A549 (cell line): ENCODE measurements around the gene NRIP1. TPM values are rescaled to one million over a fixed set of nuclear protein-coding genes. Genes with fewer than 3 reads are reported as not detected.

ENCODE experiments used
- ATAC-seq, 2 experiments: fragments of 200-7000 bp in 1 of 2; fragments of >200 bp in 1 of 2; cut with Nextera tagmentation in 1 of 2; cut with Tn5 transposase in 1 of 2; 3 replicates each; pipeline versions ENCODE4 v1.8.0 to v1.9.1; 2018 to 2020; ENCODE audit warnings: mild to moderate bottlenecking in 1 of 2, moderate library complexity in 1 of 2
- CTCF ChIA-PET: fragments of 300-600 bp; sonication (Branson Sonifier 250); formaldehyde crosslinking; extraction: SDS; loops from one replicate; lab custom pipeline; 2021; ENCODE audit warnings: antibody characterized with exemption, inconsistent platforms; lab: Yijun Ruan, JAX
- POLR2A ChIA-PET: fragments of 350-600 bp; formaldehyde crosslinking; extraction: SDS; loops from one replicate; lab custom pipeline; 2021; ENCODE audit warnings: antibody characterized with exemption, inconsistent platforms; lab: Yijun Ruan, JAX
- DNase-seq, 2 experiments: peaks; one replicate each; pipeline versions ENCODE4 v3.0.0 to v3.0.0-alpha.2; 2011 to 2016; ENCODE audit warnings: low read depth in 1 of 2, low spot score in 1 of 2
- FAIRE-seq: peaks from 2 replicates; lab custom pipeline; 2011; peaks lifted over from hg19 to GRCh38; lab: Jason Lieb, UNC
- H3K27ac ChIP-seq, 2 experiments: fragments of >200 bp; sonication (Bioruptor Twin); formaldehyde crosslinking; 3 replicates each; pipeline ENCODE4 v1.5.1; 2016 to 2017
- H3K4me1 ChIP-seq: fragments of >200 bp; sonication (Bioruptor Twin); formaldehyde crosslinking; 3 replicates; pipeline ENCODE4 v1.6.1; 2016
- H3K4me2 ChIP-seq: fragments of >200 bp; sonication (Bioruptor Twin); formaldehyde crosslinking; 3 replicates; pipeline ENCODE4 v1.6.1; 2016
- H3K4me3 ChIP-seq: fragments of >200 bp; sonication (Bioruptor Twin); formaldehyde crosslinking; 3 replicates; pipeline ENCODE4 v1.5.1; 2016
- H3K9me3 ChIP-seq: fragments of >200 bp; sonication (Bioruptor Twin); formaldehyde crosslinking; 3 replicates; pipeline ENCODE4 v1.6.1; 2016
- BHLHE40 ChIP-seq: IDR thresholded peaks from 2 replicates; pipeline ENCODE4 v1.6.1; 2012; ENCODE audit warnings: low read depth, low read length, inconsistent platforms
- CBX8 ChIP-seq: fragments of 200-600 bp; sonication (generic); IDR thresholded peaks from 2 replicates; pipeline ENCODE4 v1.6.1; 2016
- CEBPB ChIP-seq, 2 experiments: fragments of >200 bp in 1 of 2; sonication (Bioruptor Twin) in 1 of 2; formaldehyde crosslinking in 1 of 2; IDR thresholded peaks; 2 replicates each; pipeline ENCODE4 v1.6.1; 2012 to 2016
- CHD2 ChIP-seq: fragments of 150-350 bp; IDR thresholded peaks from 2 replicates; pipeline ENCODE4 v1.6.1; 2014; ENCODE audit warnings: low read length; ENCODE audit not compliant: partially characterized antibody
- CHD4 ChIP-seq: fragments of 200-600 bp; sonication (generic); IDR thresholded peaks from 2 replicates; pipeline ENCODE4 v1.6.1; 2016; ENCODE audit warnings: antibody characterized with exemption, mild to moderate bottlenecking, borderline replicate concordance
- CTCF ChIP-seq: fragments of >200 bp; sonication (Bioruptor Twin); formaldehyde crosslinking; IDR thresholded peaks from 3 replicates; pipeline ENCODE4 v1.5.1; 2016
- E2F6 ChIP-seq: IDR thresholded peaks from 2 replicates; pipeline ENCODE4 v1.6.1; 2012; ENCODE audit warnings: low read depth, borderline replicate concordance
- EHF ChIP-seq: fragments of 250-450 bp; sonication (Bioruptor Pico); IDR thresholded peaks from 2 replicates; pipeline ENCODE4 v1.5.0; 2020; ENCODE audit warnings: mild to moderate bottlenecking
- EHMT2 ChIP-seq: fragments of 200-600 bp; sonication (generic); IDR thresholded peaks from 2 replicates; pipeline ENCODE4 v1.6.1; 2016; ENCODE audit warnings: antibody characterized with exemption, low read depth, mild to moderate bottlenecking, moderate library complexity
- EP300 ChIP-seq, 2 experiments: fragments of >200 bp; sonication (Bioruptor Twin); formaldehyde crosslinking; IDR thresholded peaks; 2 replicates in 1 of 2; 3 replicates in 1 of 2; pipeline ENCODE4 v1.6.1; 2016 to 2017
- FOSB ChIP-seq: fragments of 250-450 bp; sonication (Bioruptor Pico); IDR thresholded peaks from 2 replicates; pipeline ENCODE4 v1.5.0; 2020; ENCODE audit warnings: mild to moderate bottlenecking, moderate library complexity
- FOXS1 ChIP-seq: fragments of 250-450 bp; sonication (Bioruptor Pico); IDR thresholded peaks from 2 replicates; pipeline ENCODE4 v1.5.0; 2020; ENCODE audit warnings: mild to moderate bottlenecking, moderate library complexity
- GATA3 ChIP-seq: IDR thresholded peaks from 2 replicates; pipeline ENCODE4 v1.6.1; 2012; ENCODE audit warnings: borderline replicate concordance
- HDAC2 ChIP-seq: fragments of 200-600 bp; sonication (generic); IDR thresholded peaks from 2 replicates; pipeline ENCODE4 v1.6.1; 2016
- HMGXB4 ChIP-seq: fragments of 250-450 bp; sonication (Bioruptor Pico); IDR thresholded peaks from 2 replicates; pipeline ENCODE4 v1.5.0; 2021; ENCODE audit warnings: mild to moderate bottlenecking, moderate library complexity, borderline replicate concordance
- HOXA7 ChIP-seq: fragments of 250-450 bp; sonication (Bioruptor Pico); IDR thresholded peaks from 2 replicates; pipeline ENCODE4 v1.5.0; 2020; ENCODE audit warnings: mild to moderate bottlenecking, moderate library complexity
- HOXB5 ChIP-seq: fragments of 250-450 bp; sonication (Bioruptor Pico); IDR thresholded peaks from 2 replicates; pipeline ENCODE4 v1.5.0; 2020; ENCODE audit warnings: mild to moderate bottlenecking, moderate library complexity
- JUN ChIP-seq, 2 experiments: fragments of >200 bp; sonication (Bioruptor Twin); formaldehyde crosslinking; IDR thresholded peaks; 2 replicates in 1 of 2; 3 replicates in 1 of 2; pipeline ENCODE4 v1.6.1; 2016 to 2017
- KDM1A ChIP-seq: fragments of 200-600 bp; sonication (generic); IDR thresholded peaks from 2 replicates; pipeline ENCODE4 v1.6.1; 2016; ENCODE audit warnings: low read depth, mild to moderate bottlenecking
- KDM5A ChIP-seq: fragments of 200-600 bp; sonication (generic); IDR thresholded peaks from 2 replicates; pipeline ENCODE4 v1.6.1; 2016; ENCODE audit warnings: antibody characterized with exemption, mild to moderate bottlenecking
- MAZ ChIP-seq: fragments of 150-350 bp; IDR thresholded peaks from 2 replicates; pipeline ENCODE4 v1.6.1; 2014; ENCODE audit warnings: antibody characterized with exemption, low read depth, low read length, borderline replicate concordance
- NPAS2 ChIP-seq: fragments of 250-450 bp; sonication (Bioruptor Pico); IDR thresholded peaks from 2 replicates; pipeline ENCODE4 v1.8.0; 2022; ENCODE audit warnings: mild to moderate bottlenecking, moderate library complexity, borderline replicate concordance
- NR3C1 ChIP-seq: fragments of >200 bp; sonication (Bioruptor Twin); formaldehyde crosslinking; IDR thresholded peaks from 3 replicates; pipeline ENCODE4 v1.6.1; 2017
- PHF8 ChIP-seq: fragments of 200-600 bp; sonication (generic); IDR thresholded peaks from 2 replicates; pipeline ENCODE4 v1.6.1; 2016; ENCODE audit warnings: low read depth, mild to moderate bottlenecking, antibody characterized with exemption, moderate library complexity, borderline replicate concordance
- POLR2A ChIP-seq: IDR thresholded peaks from 2 replicates; pipeline ENCODE4 v1.6.1; 2012; ENCODE audit warnings: mild to moderate bottlenecking, low read length
- RAD21 ChIP-seq, 2 experiments: fragments of >200 bp in 1 of 2; sonication (Bioruptor Twin) in 1 of 2; formaldehyde crosslinking in 1 of 2; IDR thresholded peaks in 1 of 2; conservative IDR thresholded peaks in 1 of 2; 2 replicates in 1 of 2; 3 replicates in 1 of 2; pipeline ENCODE4 v1.6.1; 2012 to 2018; ENCODE audit warnings: inconsistent platforms in 1 of 2
- RARB ChIP-seq: fragments of 250-450 bp; sonication (Bioruptor Pico); IDR thresholded peaks from 2 replicates; pipeline ENCODE4 v1.8.0; 2021; ENCODE audit warnings: mild to moderate bottlenecking, moderate library complexity
- RFX5 ChIP-seq: fragments of 450-650 bp; IDR thresholded peaks from 2 replicates; pipeline ENCODE4 v1.7.1; 2014; ENCODE audit warnings: antibody characterized with exemption, mild to moderate bottlenecking, moderate library complexity
- SMC3 ChIP-seq: fragments of >200 bp; sonication (Bioruptor Twin); formaldehyde crosslinking; IDR thresholded peaks from 3 replicates; pipeline ENCODE4 v1.6.1; 2018; ENCODE audit warnings: inconsistent platforms
- TFCP2L1 ChIP-seq: fragments of 250-450 bp; sonication (Bioruptor Pico); IDR thresholded peaks from 2 replicates; pipeline ENCODE4 v1.5.0; 2021; ENCODE audit warnings: mild to moderate bottlenecking
- TP53 ChIP-seq: fragments of 250-450 bp; sonication (Bioruptor Pico); IDR thresholded peaks from 2 replicates; pipeline ENCODE4 v1.5.0; 2021; ENCODE audit warnings: mild to moderate bottlenecking, moderate library complexity
- ZFP36 ChIP-seq: fragments of 450-650 bp; IDR thresholded peaks from 2 replicates; pipeline ENCODE4 v1.6.1; 2014; ENCODE audit warnings: borderline replicate concordance; ENCODE audit not compliant: partially characterized antibody
- WGBS: methylation state at CpG from one replicate; pipeline ENCODE4 v1.1.6; 2017; ENCODE audit errors: missing lambda C conversion rate; 5-methylcytosine and 5-hydroxymethylcytosine counted together
- polyA plus RNA-seq, 4 experiments: library from polyadenylated mRNA; depleted of rRNA in 3 of 4; stranded (reverse); fragments of >200 nt; fragmentation: RNase III in 1 of 4; extraction: RNeasy Plus Mini Kit Qiagen cat#74134 plus additional on column Dnase treatment in 1 of 4; gene quantifications; 2 replicates in 3 of 4; 3 replicates in 1 of 4; pipeline ENCODE4 v1.2.3, GENCODE V29; 2011 to 2017

NRIP1 gene
- polyA plus RNA-seq, 2 of the 4 experiments (the other 2 are of a cell fraction), result 18.9 to 35.5 TPM

GRCh38 chr21:14916676-14917141, 148.1 kb downstream of the NRIP1 start:
- H3K4me2 ChIP-seq, result no peak overlapping the region
- 94% methylated on average over 3 of the region's 3 CpGs for WGBS
- ATAC-seq (no peak), FAIRE-seq (no peak), DNase-seq (no peak)
- ChIA-PET CTCF (interaction anchor here (0.9 to 1.2 kb wide), 2 partner anchors 9 to 637 kb away, joined by 3 read pairs; no protein-coding TSS in a partner anchor), POLR2A (no interaction called here)
- no peaks in the 10 kb centered on the region for H3K9me3 ChIP-seq
- no peak overlapping the region for H3K4me3 ChIP-seq
- no peak for TF ChIP-seq SMC3
- TF ChIP-seq MAZ, result no peak
- TF ChIP-seq HMGXB4 (CRISPR knock-in tag), result no peak
- TF ChIP-seq POLR2A, result no peak
- no peak for TF ChIP-seq KDM1A
- no peak for TF ChIP-seq HOXB5 (CRISPR knock-in tag)
- TF ChIP-seq HOXA7, result no peak
- TF ChIP-seq CHD4, result no peak
- no peak for TF ChIP-seq ZFP36
- no peak for TF ChIP-seq JUN (IDR thresholded peaks at IDR 0.05)
- no peak for TF ChIP-seq EHMT2
- TF ChIP-seq RFX5, result no peak
- no peak for TF ChIP-seq E2F6
- TF ChIP-seq CBX8, result no peak
- no peak for TF ChIP-seq EP300 (IDR thresholded peaks at IDR 0.05)
- no peak for TF ChIP-seq CTCF
- TF ChIP-seq FOXS1 (CRISPR knock-in tag), result no peak
- no peak for TF ChIP-seq GATA3
- no peak for TF ChIP-seq BHLHE40
- no peak for TF ChIP-seq EHF (CRISPR knock-in tag)
- H3K27ac ChIP-seq, result no peak overlapping the region
- no peaks in the 10 kb centered on the region for H3K4me1 ChIP-seq

GRCh38 chr21:14913638-14914037, 151.2 kb downstream of the NRIP1 start:
- 73% methylated on average over 2 of the region's 2 CpGs for WGBS
- FAIRE-seq, result no peak
- TF ChIP-seq PHF8 (no peak), TP53 (no peak), NPAS2 (CRISPR knock-in tag) (no peak), CEBPB (IDR thresholded peaks at IDR 0.05) (no peak), HDAC2 (no peak), TFCP2L1 (no peak), RAD21 (conservative IDR thresholded peaks at IDR 0.05 in 1 of 2, IDR thresholded peaks at IDR 0.05 in 1 of 2) (no peak), CHD2 (no peak), EHMT2 (no peak), FOXS1 (CRISPR knock-in tag) (no peak), FOSB (CRISPR knock-in tag) (no peak), RARB (CRISPR knock-in tag) (no peak), EP300 (IDR thresholded peaks at IDR 0.05) (no peak), KDM5A (no peak), NR3C1 (no peak), HOXA7 (no peak)
- no peaks in the 10 kb centered on the region for H3K4me1 ChIP-seq
- H3K9me3 ChIP-seq, result no peaks in the 10 kb centered on the region
- CTCF ChIA-PET, result no interaction called here
- no peak overlapping the region for H3K4me2 ChIP-seq
- POLR2A ChIA-PET, result no interaction called here
- no peak overlapping the region for H3K27ac ChIP-seq
- ATAC-seq, result no peak
- no peak overlapping the region for H3K4me3 ChIP-seq
- DNase-seq, result no peak
